ENCODE data around the gene MGMT. TPM values are rescaled to one million over a fixed set of nuclear protein-coding genes. Genes with fewer than 3 reads are reported as not detected.

Gene MGMT
- total RNA-seq, 1 donor from 2014 or later = 20.8 TPM

DNA sequence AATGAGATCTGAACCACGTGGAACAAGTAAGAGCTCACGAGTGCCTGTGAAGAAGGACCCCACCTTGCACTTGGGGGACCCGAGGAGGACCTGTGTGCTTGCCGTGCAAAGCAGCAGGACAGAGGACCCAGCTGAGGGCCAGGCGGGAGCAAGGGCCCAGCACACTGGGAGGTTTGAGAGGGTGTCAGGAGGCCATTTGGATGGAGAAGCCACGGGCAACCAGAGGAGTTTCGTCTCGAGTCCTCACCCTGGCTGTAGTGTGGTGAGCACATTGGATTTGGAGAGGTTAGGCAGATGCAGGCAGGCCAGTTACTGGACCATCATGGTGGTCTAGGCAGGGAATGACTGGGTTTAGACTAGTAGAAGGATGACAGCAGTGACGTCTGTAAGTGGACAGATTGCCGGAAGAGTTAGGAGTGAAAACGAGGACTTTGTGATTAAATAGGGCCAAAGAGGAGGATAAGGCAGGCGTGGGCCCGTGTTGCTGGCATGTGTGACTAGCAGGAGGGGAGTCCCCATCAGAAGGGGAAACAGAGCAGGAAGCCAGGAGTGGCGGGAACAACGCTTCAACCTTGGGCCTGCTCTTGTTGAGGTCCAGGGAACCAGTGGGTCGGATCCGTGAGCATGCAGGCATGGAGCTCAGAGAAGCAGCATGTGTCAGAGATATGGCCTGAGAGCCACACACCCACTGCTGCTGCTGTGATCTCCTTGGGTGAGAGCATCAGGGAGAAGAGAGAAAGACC, 208.2 kb downstream of the MGMT start:
- Mint-ChIP-seq H3K36me3 (ENCODE audit: unreplicated experiment) (no peaks in the 10 kb centered on the region), H3K27me3 (ENCODE audit: unreplicated experiment) (no peaks in the 10 kb centered on the region), H3K27ac (ENCODE audit: unreplicated experiment) (no peak overlapping the region), H3K4me1 (ENCODE audit: unreplicated experiment) (no peaks in the 10 kb centered on the region), H3K4me3 (ENCODE audit: unreplicated experiment) (no peak overlapping the region), H3K9me3 (ENCODE audit: unreplicated experiment) (peaks cover 34% of the 10 kb centered on the region)
- DNase-seq (ENCODE audit: extremely low spot score, unreplicated experiment) = no peak
- TF ChIP-seq, protein P1, sequence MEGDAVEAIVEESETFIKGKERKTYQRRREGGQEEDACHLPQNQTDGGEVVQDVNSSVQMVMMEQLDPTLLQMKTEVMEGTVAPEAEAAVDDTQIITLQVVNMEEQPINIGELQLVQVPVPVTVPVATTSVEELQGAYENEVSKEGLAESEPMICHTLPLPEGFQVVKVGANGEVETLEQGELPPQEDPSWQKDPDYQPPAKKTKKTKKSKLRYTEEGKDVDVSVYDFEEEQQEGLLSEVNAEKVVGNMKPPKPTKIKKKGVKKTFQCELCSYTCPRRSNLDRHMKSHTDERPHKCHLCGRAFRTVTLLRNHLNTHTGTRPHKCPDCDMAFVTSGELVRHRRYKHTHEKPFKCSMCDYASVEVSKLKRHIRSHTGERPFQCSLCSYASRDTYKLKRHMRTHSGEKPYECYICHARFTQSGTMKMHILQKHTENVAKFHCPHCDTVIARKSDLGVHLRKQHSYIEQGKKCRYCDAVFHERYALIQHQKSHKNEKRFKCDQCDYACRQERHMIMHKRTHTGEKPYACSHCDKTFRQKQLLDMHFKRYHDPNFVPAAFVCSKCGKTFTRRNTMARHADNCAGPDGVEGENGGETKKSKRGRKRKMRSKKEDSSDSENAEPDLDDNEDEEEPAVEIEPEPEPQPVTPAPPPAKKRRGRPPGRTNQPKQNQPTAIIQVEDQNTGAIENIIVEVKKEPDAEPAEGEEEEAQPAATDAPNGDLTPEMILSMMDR (IDR thresholded peaks at IDR 0.05) = no peak

DNA sequence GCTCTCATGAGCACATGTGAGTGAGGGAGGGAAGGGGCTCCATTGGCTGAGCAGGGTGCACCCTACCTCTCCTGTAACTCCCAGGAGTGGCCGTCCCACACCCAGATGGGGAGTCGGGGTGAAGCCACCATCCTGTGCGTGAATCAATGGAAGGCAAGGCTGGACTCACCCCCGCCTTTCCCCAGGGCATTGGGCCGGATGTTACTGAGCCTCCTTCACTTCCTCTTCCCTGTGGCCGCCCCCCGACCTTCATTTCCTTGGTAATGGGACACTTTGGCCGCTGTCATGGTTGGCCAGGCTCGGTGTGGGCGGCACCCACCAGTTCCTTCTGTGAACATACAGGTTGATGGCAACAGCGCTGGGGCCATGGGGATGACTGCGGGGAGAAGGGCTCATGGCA, 209.0 kb downstream of the MGMT start:
- Mint-ChIP-seq H3K9me3 (ENCODE audit: unreplicated experiment) (peaks cover 27% of the 10 kb centered on the region), H3K36me3 (ENCODE audit: unreplicated experiment) (no peaks in the 10 kb centered on the region), H3K27ac (ENCODE audit: unreplicated experiment) (no peak overlapping the region), H3K27me3 (ENCODE audit: unreplicated experiment) (no peaks in the 10 kb centered on the region), H3K4me3 (ENCODE audit: unreplicated experiment) (no peak overlapping the region), H3K4me1 (ENCODE audit: unreplicated experiment) (no peaks in the 10 kb centered on the region)
- DNase-seq (ENCODE audit: extremely low spot score, unreplicated experiment) = no peak
- TF ChIP-seq, protein P1 (IDR thresholded peaks at IDR 0.05) = no peak

DNA sequence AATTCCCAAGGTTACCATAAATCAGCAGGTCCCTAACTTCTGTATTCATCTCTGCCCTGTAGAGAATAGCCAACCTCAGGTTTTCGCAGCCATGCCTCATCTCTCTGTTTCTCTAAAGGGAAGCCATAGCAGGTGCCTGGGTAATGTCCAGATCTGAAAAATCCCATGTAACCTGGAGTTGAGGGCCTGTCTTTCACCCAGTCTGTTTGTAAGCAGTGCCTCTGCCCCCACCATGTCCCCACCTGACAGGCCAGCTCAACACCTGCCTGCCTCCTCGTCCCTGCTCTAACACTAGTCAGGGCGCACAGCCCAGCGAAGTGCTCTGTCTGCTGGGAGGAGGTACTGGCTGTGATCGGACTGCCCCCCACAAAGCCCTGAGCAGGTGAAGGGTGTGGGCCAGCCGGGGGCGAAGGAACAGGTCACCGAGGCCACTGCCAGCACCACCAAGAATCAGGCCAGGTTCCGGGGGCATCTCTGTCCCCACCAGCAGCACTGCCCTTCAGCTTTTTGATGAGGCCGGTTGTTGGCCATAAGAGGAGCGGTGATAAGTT, 210.4 kb downstream of the MGMT start:
- no peak for DNase-seq (ENCODE audit: extremely low spot score, unreplicated experiment)
- Mint-ChIP-seq H3K4me3 (ENCODE audit: unreplicated experiment) (no peak overlapping the region), H3K27ac (ENCODE audit: unreplicated experiment) (no peak overlapping the region), H3K9me3 (ENCODE audit: unreplicated experiment) (peaks cover 15% of the 10 kb centered on the region), H3K4me1 (ENCODE audit: unreplicated experiment) (no peaks in the 10 kb centered on the region), H3K27me3 (ENCODE audit: unreplicated experiment) (no peaks in the 10 kb centered on the region), H3K36me3 (ENCODE audit: unreplicated experiment) (no peaks in the 10 kb centered on the region)
- TF ChIP-seq, protein P1 (IDR thresholded peaks at IDR 0.05) = no peak

DNA sequence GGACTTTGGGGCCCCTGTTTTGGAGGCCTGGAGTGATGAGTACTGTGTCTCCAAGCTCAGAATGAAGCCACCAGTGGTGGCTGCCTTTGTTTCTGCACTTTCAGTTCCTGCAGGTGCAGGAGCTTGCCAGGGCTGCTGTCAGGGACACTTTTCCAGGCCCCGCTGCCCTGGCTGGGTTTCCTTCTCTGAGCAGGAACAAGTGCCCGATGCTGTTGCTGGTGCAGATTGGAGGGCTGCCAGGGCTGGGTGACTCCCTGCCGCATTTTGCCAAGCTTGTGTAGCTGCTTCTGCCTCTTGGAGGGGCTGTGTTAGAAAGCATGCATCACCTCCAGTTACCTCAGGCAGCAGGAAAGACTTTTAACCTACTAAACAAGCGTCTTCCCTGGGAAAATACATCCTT, 211.1 kb downstream of the MGMT start:
- no peak overlapping the region for H3K4me3 Mint-ChIP-seq (ENCODE audit: unreplicated experiment)
- H3K4me1 Mint-ChIP-seq (ENCODE audit: unreplicated experiment) = no peaks in the 10 kb centered on the region
- H3K9me3 Mint-ChIP-seq (ENCODE audit: unreplicated experiment) = peaks cover 11% of the 10 kb centered on the region
- H3K27me3 Mint-ChIP-seq (ENCODE audit: unreplicated experiment) = no peaks in the 10 kb centered on the region
- no peak overlapping the region for H3K27ac Mint-ChIP-seq (ENCODE audit: unreplicated experiment)
- TF ChIP-seq, protein P1 (IDR thresholded peaks at IDR 0.05) = no peak
- DNase-seq (ENCODE audit: extremely low spot score, unreplicated experiment) = no peak
- H3K36me3 Mint-ChIP-seq (ENCODE audit: unreplicated experiment) = no peaks in the 10 kb centered on the region

DNA sequence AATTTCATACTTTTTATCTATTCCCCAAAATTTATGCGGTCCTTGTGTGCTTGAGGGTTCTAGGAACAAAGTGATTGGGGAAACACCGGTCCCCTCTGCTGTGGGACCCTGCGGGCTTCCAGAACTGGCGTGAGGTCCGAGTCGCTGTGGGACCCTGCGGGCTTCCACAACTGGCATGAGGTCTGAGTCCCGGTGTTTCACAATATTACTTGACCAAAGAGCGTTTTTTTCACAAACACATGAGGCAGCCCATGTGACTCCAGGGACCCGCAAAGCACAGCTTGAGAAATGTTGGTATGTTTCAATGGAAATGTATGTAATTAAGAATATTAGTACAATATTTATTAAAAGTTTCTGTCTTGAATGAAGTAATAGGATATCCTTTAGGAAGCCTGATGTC, 212.2 kb downstream of the MGMT start:
- H3K4me3 Mint-ChIP-seq (ENCODE audit: unreplicated experiment) = no peak overlapping the region
- peaks cover 11% of the 10 kb centered on the region for H3K9me3 Mint-ChIP-seq (ENCODE audit: unreplicated experiment)
- no peak overlapping the region for H3K27ac Mint-ChIP-seq (ENCODE audit: unreplicated experiment)
- H3K4me1 Mint-ChIP-seq (ENCODE audit: unreplicated experiment) = no peaks in the 10 kb centered on the region
- H3K27me3 Mint-ChIP-seq (ENCODE audit: unreplicated experiment) = no peaks in the 10 kb centered on the region
- H3K36me3 Mint-ChIP-seq (ENCODE audit: unreplicated experiment) = no peaks in the 10 kb centered on the region
- TF ChIP-seq, protein P1 (IDR thresholded peaks at IDR 0.05) = no peak
- no peak for DNase-seq (ENCODE audit: extremely low spot score, unreplicated experiment)
